GM12878 (cell line): ENCODE results near the gene OPCML. TPM values are rescaled to one million over a fixed set of nuclear protein-coding genes. Genes with fewer than 3 reads are reported as not detected.

ENCODE experiments used
- ATAC-seq: fragments of 200-7000 bp; cut with Tn5 transposase; 3 replicates; pipeline ENCODE4 v1.9.1; 2020; ENCODE audit warnings: mild to moderate bottlenecking, moderate library complexity
- BruUV-seq: library from RNA; stranded (reverse); fragments of 400-500 nt; replicated peaks from 2 replicates; lab custom pipeline; 2021; lab: Mats Ljungman, UMichigan
- CTCF ChIA-PET: fragments of 300-600 bp; sonication (Branson Sonifier 250); formaldehyde crosslinking; extraction: SDS; loops from one replicate; lab custom pipeline; 2021; ENCODE audit warnings: inconsistent platforms; lab: Yijun Ruan, JAX
- POLR2A ChIA-PET: fragments of 350-600 bp; formaldehyde crosslinking; extraction: SDS; loops from one replicate; lab custom pipeline; 2021; ENCODE audit warnings: inconsistent platforms; lab: Charles Lee
- RAD21 ChIA-PET: fragments of 300-600 bp; sonication (Branson Sonifier 250); formaldehyde crosslinking; loops from one replicate; lab custom pipeline; 2023; ENCODE audit warnings: antibody characterized with exemption; ENCODE audit not compliant: unreplicated experiment; lab: Charles Lee
- SMC1A ChIA-PET: fragments of 300-600 bp; sonication (Branson Sonifier 250); formaldehyde crosslinking; loops from one replicate; lab custom pipeline; 2023; ENCODE audit not compliant: unreplicated experiment, uncharacterized antibody; lab: Charles Lee
- DNase-seq: peaks from one replicate; pipeline ENCODE4 v3.0.0-alpha.2; 2011; ENCODE audit warnings: low read depth, low spot score
- FAIRE-seq: peaks from 3 replicates; lab custom pipeline; 2011; peaks lifted over from hg19 to GRCh38; lab: Jason Lieb, UNC
- H2AFZ ChIP-seq: 2 replicates; pipeline ENCODE4 v1.6.0; 2011; ENCODE audit warnings: low read depth, low read length, control low read depth; ENCODE audit not compliant: control insufficient read depth
- H3K27ac ChIP-seq: 2 replicates; pipeline ENCODE4 v1.5.1; 2011; ENCODE audit warnings: control low read depth; ENCODE audit not compliant: control insufficient read depth, insufficient read depth
- H3K27me3 ChIP-seq, 2 experiments: replicated peaks in 1 of 2; 2 replicates each; pipeline versions ENCODE4 v1.6.0 to v1.6.1; 2011; ENCODE audit warnings: low read length in 1 of 2; ENCODE audit not compliant: control insufficient read depth in 2 of 2, insufficient read depth in 2 of 2
- H3K36me3 ChIP-seq, 2 experiments: 2 replicates each; pipeline ENCODE4 v1.5.1; 2011; ENCODE audit warnings: low read length in 1 of 2; ENCODE audit not compliant: control insufficient read depth in 2 of 2, insufficient read depth in 2 of 2
- H3K4me1 ChIP-seq: 2 replicates; pipeline ENCODE4 v1.6.1; 2011; ENCODE audit warnings: mild to moderate bottlenecking, low read length, moderate library complexity, mixed read lengths; ENCODE audit not compliant: control insufficient read depth, insufficient read depth
- H3K4me2 ChIP-seq: 2 replicates; pipeline ENCODE4 v1.6.0; 2011; ENCODE audit warnings: control low read depth; ENCODE audit not compliant: control insufficient read depth, insufficient read depth
- H3K4me3 ChIP-seq: fragments of 200-600 bp; sonication (generic); 2 replicates; pipeline ENCODE4 v1.5.1; 2016
- H3K79me2 ChIP-seq: 2 replicates; pipeline ENCODE4 v1.6.0; 2011; ENCODE audit warnings: low read length; ENCODE audit not compliant: control insufficient read depth, insufficient read depth
- H3K9ac ChIP-seq: 2 replicates; pipeline ENCODE4 v1.8.0; 2011; ENCODE audit warnings: low read length, control low read depth, mixed read lengths; ENCODE audit not compliant: control insufficient read depth, insufficient read depth
- H3K9me3 ChIP-seq: replicated peaks from 3 replicates; pipeline ENCODE4 v1.5.1; 2011; ENCODE audit warnings: mild to moderate bottlenecking, low read length; ENCODE audit not compliant: control insufficient read depth, insufficient read depth
- H4K20me1 ChIP-seq: 2 replicates; pipeline ENCODE4 v1.6.0; 2011; ENCODE audit not compliant: control insufficient read depth, insufficient read depth
- CHD4 ChIP-seq: fragments of 200-600 bp; sonication (generic); IDR thresholded peaks from 2 replicates; pipeline ENCODE4 v1.6.1; 2016; ENCODE audit warnings: mild to moderate bottlenecking
- GATAD2B ChIP-seq: fragments of 450-650 bp; conservative IDR thresholded peaks from 2 replicates; pipeline ENCODE4 v1.6.1; 2017; ENCODE audit warnings: low read depth, mild to moderate bottlenecking, moderate library complexity
- IKZF2 ChIP-seq, 2 experiments: fragments of 450-650 bp; IDR thresholded peaks; 2 replicates each; pipeline ENCODE4 v1.6.1; 2017; ENCODE audit warnings: mild to moderate bottlenecking in 2 of 2, moderate library complexity in 2 of 2
- JUND ChIP-seq: IDR thresholded peaks from 2 replicates; pipeline ENCODE4 v1.6.1; 2012; ENCODE audit warnings: low read depth, mild to moderate bottlenecking, low read length, improper control_type of control experiment, moderate library complexity
- KDM1A ChIP-seq: fragments of 200-600 bp; sonication (generic); IDR thresholded peaks from 2 replicates; pipeline ENCODE4 v1.6.1; 2016; ENCODE audit warnings: borderline replicate concordance
- MLLT1 ChIP-seq: fragments of 450-650 bp; IDR thresholded peaks from 2 replicates; pipeline ENCODE4 v1.6.1; 2016; ENCODE audit warnings: mild to moderate bottlenecking
- MYB ChIP-seq: fragments of 150-350 bp; IDR thresholded peaks from 2 replicates; pipeline ENCODE4 v1.6.1; 2014; ENCODE audit warnings: mild to moderate bottlenecking, low read depth, low read length, borderline replicate concordance
- NR2F1 ChIP-seq: fragments of 450-650 bp; conservative IDR thresholded peaks from 2 replicates; pipeline ENCODE4 v1.6.1; 2017; ENCODE audit warnings: mild to moderate bottlenecking
- SIX5 ChIP-seq: IDR thresholded peaks from 2 replicates; pipeline ENCODE4 v1.6.1; 2011; ENCODE audit warnings: mild to moderate bottlenecking, low read depth, low read length, moderate library complexity; ENCODE audit not compliant: severe bottlenecking
- TCF7 ChIP-seq: IDR thresholded peaks from 2 replicates; pipeline ENCODE4 v1.6.1; 2014; ENCODE audit warnings: antibody characterized with exemption, borderline replicate concordance
- ZNF687 ChIP-seq: fragments of 450-650 bp; IDR thresholded peaks from 2 replicates; pipeline ENCODE4 v1.6.1; 2017; ENCODE audit warnings: mild to moderate bottlenecking, moderate library complexity
- WGBS: methylation state at CpG from one replicate; pipeline ENCODE4 v1.1.6; 2016; ENCODE audit warnings: low lambda C conversion rate; ENCODE audit not compliant: insufficient replicate concordance, insufficient coverage; ENCODE audit errors: missing lambda C conversion rate; 5-methylcytosine and 5-hydroxymethylcytosine counted together
- in situ Hi-C: fragments of 300-500 bp; cut with MboI; formaldehyde crosslinking; loops from 9 replicates; pipeline ENCODE4 v1.14.3; 2018; ENCODE audit warnings: mixed read lengths
- intact Hi-C: fragments of 100-400 bp; cut with micrococcal nuclease; formaldehyde crosslinking; loops from one replicate; pipeline ENCODE4 v1.14.2; 2022; ENCODE audit not compliant: unreplicated experiment
- polyA plus RNA-seq, 11 experiments: library from polyadenylated mRNA; depleted of rRNA in 4 of 11; unstranded in 6 of 11; stranded (reverse) in 5 of 11; fragments of >200 nt; fragmentation: Nextera tagmentation in 4 of 11; fragmentation: Illumina TruSeq in 1 of 11; extraction: Ambion mirVana in 4 of 11; extraction: Trizol in 1 of 11; gene quantifications; 1 replicate in 1 of 11; 2 replicates in 10 of 11; pipeline versions ENCODE4 v1.2.1 to v1.2.3, GENCODE V29; 2011 to 2016; ENCODE audit warnings: inconsistent platforms in 2 of 11, missing spikeins in 2 of 11, low read depth in 1 of 11
- total RNA-seq, 4 experiments: library from RNA; depleted of rRNA in 3 of 4; stranded (reverse); fragments of >200 nt in 3 of 4; fragmentation: Illumina TruSeq in 1 of 4; extraction: Trizol in 1 of 4; gene quantifications; 2 replicates each; pipeline versions ENCODE4 v1.2.1 to v1.2.3, GENCODE V29; 2013 to 2021

OPCML gene
- total and polyA plus RNA-seq, 10 of the 15 experiments (the other 5 are each of a cell fraction or from before 2014, with no cell fraction given): 0.84 TPM; not detected in 9

- no peak overlapping the region for H3K4me3 ChIP-seq
- no peak overlapping the region for H3K4me2 ChIP-seq
- ChIA-PET SMC1A (no interaction called here), RAD21 (no interaction called here), CTCF (interaction anchor here (1.0 kb wide), 1 partner anchor 15 kb away, joined by 3 read pairs; no protein-coding TSS in a partner anchor), POLR2A (no interaction called here)
- no peak overlapping the region for H2AFZ ChIP-seq
- intact Hi-C loops: no loop called here
- BruUV-seq: no TSS peak
- ATAC-seq (no peak), DNase-seq (no peak), FAIRE-seq (no peak)
- in situ Hi-C loops: no loop called here
- no peak overlapping the region for H3K27ac ChIP-seq
- H4K20me1 ChIP-seq: no peaks in the 10 kb centered on the region
- no peak overlapping the region for H3K9ac ChIP-seq
- 32% methylated on average over 15 of the region's 15 CpGs for WGBS
- no peaks in the 10 kb centered on the region for H3K4me1 ChIP-seq
- no peak for TF ChIP-seq ZNF687
- no peak for TF ChIP-seq KDM1A
- TF ChIP-seq SIX5: no peak
- no peak for TF ChIP-seq NR2F1
- TF ChIP-seq CHD4: no peak
- no peak for TF ChIP-seq JUND
- TF ChIP-seq TCF7: no peak
- TF ChIP-seq GATAD2B: no peak
- TF ChIP-seq IKZF2 (IDR thresholded peaks at IDR 0.05): no peak
- no peak for TF ChIP-seq MLLT1
- no peak for TF ChIP-seq MYB
- peaks cover 2 to 3% of the 10 kb centered on the region in 2 experiments; a peak in 1 of 4 replicates for H3K27me3 ChIP-seq
- no peaks in the 10 kb centered on the region for H3K9me3 ChIP-seq
- H3K36me3 ChIP-seq: no peaks in the 10 kb centered on the region
- H3K79me2 ChIP-seq: no peaks in the 10 kb centered on the region
Observed at GRCh38 chr11:133064961-133065360, 467.3 kb downstream of the OPCML start.
